ENCODE results near the gene CRACR2A.

Gene CRACR2A

GRCh38 chr12:3740480-3741231 lies 12.3 kb downstream of the CRACR2A start:
- no peaks in the 10 kb centered on the region for H3K27me3 ChIP-seq (replicated peaks; ENCODE audit: control insufficient read depth, insufficient read depth, low read length)
- no peaks in the 10 kb centered on the region; the same call in none of the 2 replicates for H3K36me3 ChIP-seq (ENCODE audit: control insufficient read depth, insufficient read depth, low read length)
- no peak for DNase-seq (ENCODE audit: extremely low read depth, insufficient read length)
- no peak for TF ChIP-seq CTCF (IDR thresholded peaks at IDR 0.05; ENCODE audit: insufficient read depth, low read length, poor library complexity, severe bottlenecking)
- no peak overlapping the region for H3K4me3 ChIP-seq (replicated peaks; ENCODE audit: low read depth, low read length)

GRCh38 chr12:3735432-3735831 lies 17.5 kb downstream of the CRACR2A start:
- DNase-seq (ENCODE audit: extremely low read depth, insufficient read length), result no peak
- TF ChIP-seq CTCF (IDR thresholded peaks at IDR 0.05; ENCODE audit: insufficient read depth, low read length, poor library complexity, severe bottlenecking), result no peak
- peaks cover 4% of the 10 kb centered on the region for H3K36me3 ChIP-seq (ENCODE audit: control insufficient read depth, insufficient read depth, low read length)
- H3K4me3 ChIP-seq (replicated peaks; ENCODE audit: low read depth, low read length), result no peak overlapping the region
- H3K27me3 ChIP-seq (replicated peaks; ENCODE audit: control insufficient read depth, insufficient read depth, low read length), result no peaks in the 10 kb centered on the region

- DNase-seq (ENCODE audit: extremely low read depth, insufficient read length), result no peak
- Histone ChIP-seq H3K4me3 (replicated peaks; ENCODE audit: low read depth, low read length) (no peak overlapping the region), H3K36me3 (ENCODE audit: control insufficient read depth, insufficient read depth, low read length) (peaks cover 4% of the 10 kb centered on the region), H3K27me3 (replicated peaks; ENCODE audit: control insufficient read depth, insufficient read depth, low read length) (no peaks in the 10 kb centered on the region)
- no peak for TF ChIP-seq CTCF (IDR thresholded peaks at IDR 0.05; ENCODE audit: insufficient read depth, low read length, poor library complexity, severe bottlenecking)
These were observed 20.0 kb downstream of the CRACR2A start for GRCh38 chr12:3732901-3733300.

GRCh38 chr12:3730111-3730510 lies 22.8 kb downstream of the CRACR2A start:
- Histone ChIP-seq H3K36me3 (ENCODE audit: control insufficient read depth, insufficient read depth, low read length) (peaks cover 4% of the 10 kb centered on the region), H3K27me3 (replicated peaks; ENCODE audit: control insufficient read depth, insufficient read depth, low read length) (no peaks in the 10 kb centered on the region), H3K4me3 (replicated peaks; ENCODE audit: low read depth, low read length) (no peak overlapping the region)
- no peak for DNase-seq (ENCODE audit: extremely low read depth, insufficient read length)
- no peak for TF ChIP-seq CTCF (IDR thresholded peaks at IDR 0.05; ENCODE audit: insufficient read depth, low read length, poor library complexity, severe bottlenecking)

GRCh38 chr12:3728686-3729085 lies 24.2 kb downstream of the CRACR2A start:
- DNase-seq (ENCODE audit: extremely low read depth, insufficient read length), result no peak
- H3K36me3 ChIP-seq (ENCODE audit: control insufficient read depth, insufficient read depth, low read length), result peaks cover 4% of the 10 kb centered on the region
- H3K27me3 ChIP-seq (replicated peaks; ENCODE audit: control insufficient read depth, insufficient read depth, low read length), result no peaks in the 10 kb centered on the region
- H3K4me3 ChIP-seq (replicated peaks; ENCODE audit: low read depth, low read length), result no peak overlapping the region
- no peak for TF ChIP-seq CTCF (IDR thresholded peaks at IDR 0.05; ENCODE audit: insufficient read depth, low read length, poor library complexity, severe bottlenecking)

All from GM06990 (cell line).